RPMI8226 (cell line): ENCODE data around the gene KCND3.

Experiments used
- DNase-seq: peaks from one replicate; pipeline ENCODE4 v3.0.0-alpha.2; 2015

KCND3 gene

DNA sequence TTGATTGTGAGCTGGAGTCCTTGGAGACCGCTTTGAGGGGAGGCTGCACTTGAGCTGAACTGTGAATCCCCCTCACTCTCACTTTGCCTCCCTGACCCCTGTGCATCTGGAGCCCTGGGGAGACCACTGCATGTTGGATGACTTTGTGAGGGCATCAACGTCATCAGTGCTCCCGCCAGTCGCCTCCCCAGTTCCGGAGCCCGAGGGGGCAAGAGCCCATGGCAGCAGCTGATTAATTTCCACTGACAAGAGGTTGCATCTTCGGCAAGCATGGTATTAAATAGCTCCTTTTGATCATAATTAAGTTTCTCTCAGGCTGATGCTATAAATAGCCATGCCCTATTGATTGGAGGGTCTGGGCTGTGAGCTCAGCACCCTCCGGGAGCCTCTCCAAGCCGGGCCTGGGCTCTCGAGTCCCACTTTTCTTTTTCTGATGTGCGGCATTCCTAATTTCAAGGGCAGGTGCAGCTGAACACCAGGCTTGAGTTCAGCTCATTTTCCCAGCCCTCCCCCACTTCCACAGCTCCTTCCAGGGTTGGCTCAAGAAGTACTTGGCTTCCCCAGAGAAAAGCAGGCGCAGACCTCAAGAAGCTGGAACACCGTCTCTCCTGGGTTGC lies 33.2 kb downstream of the KCND3 start:
- DNase-seq = no peak

DNA sequence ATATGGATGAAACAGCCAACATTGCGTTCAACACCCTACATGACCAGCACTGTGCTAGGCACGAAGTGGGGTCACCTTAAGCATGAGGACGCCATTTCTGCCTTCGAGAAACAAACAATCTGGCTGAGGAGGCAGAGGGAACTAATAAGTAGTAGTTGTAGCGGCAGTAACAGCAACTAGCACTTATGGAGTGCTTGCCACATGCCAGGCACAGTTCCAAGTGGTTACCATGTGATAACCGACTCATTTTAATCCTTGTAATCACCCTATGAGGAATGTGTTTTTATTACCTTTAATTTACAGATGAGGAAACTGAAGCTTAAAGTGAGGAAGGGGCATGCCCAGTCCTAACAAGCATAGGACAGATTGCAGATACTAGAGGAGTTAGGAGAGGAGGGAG lies 33.7 kb downstream of the KCND3 start:
- no peak for DNase-seq

DNA sequence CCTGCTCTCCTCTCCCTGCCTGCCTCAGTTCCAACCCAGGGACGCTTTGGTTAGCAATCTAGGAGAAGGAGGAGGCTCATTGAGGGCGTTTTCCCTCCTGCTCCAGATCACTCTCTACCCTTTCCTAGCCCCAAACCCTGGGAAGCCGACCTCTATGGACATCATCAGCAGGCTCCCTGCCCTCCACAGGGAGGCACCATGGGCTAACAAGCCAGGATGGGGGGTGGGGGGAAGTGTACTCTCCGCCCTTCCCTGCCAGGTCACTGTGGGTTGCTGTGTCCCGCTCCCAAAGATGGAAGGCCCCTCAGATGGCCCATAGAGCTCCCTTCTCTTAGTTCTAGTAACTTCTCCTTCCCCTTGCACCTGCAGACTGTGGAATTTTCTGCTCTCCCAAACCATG lies 35.7 kb downstream of the KCND3 start:
- DNase-seq = no peak

DNA sequence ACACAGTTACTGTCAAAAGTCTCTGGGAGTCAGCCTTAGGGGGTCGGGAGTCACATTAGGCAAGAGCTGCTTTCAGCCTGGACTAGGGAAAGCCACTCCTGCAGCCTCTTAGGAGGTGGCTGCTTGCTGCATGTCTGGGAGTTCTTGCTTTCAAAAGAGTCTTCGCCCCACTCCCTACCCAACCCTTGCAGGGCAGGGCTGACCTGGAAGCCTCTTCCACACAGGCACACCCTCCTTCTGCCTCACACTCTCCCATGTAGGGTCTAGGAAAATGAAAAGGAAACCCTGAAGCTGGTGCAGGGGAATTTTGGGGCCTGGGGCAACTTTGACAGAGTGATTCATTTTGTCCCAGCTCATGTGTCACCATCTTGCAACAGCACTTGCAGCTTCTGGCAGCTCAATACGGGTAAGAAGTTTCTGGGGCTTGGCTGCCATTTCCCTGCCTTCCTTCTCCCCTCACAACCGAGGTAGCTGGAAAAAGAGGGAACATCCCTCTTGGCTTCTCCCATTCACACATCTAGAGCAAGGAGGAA lies 37.3 kb downstream of the KCND3 start:
- no peak for DNase-seq

DNA sequence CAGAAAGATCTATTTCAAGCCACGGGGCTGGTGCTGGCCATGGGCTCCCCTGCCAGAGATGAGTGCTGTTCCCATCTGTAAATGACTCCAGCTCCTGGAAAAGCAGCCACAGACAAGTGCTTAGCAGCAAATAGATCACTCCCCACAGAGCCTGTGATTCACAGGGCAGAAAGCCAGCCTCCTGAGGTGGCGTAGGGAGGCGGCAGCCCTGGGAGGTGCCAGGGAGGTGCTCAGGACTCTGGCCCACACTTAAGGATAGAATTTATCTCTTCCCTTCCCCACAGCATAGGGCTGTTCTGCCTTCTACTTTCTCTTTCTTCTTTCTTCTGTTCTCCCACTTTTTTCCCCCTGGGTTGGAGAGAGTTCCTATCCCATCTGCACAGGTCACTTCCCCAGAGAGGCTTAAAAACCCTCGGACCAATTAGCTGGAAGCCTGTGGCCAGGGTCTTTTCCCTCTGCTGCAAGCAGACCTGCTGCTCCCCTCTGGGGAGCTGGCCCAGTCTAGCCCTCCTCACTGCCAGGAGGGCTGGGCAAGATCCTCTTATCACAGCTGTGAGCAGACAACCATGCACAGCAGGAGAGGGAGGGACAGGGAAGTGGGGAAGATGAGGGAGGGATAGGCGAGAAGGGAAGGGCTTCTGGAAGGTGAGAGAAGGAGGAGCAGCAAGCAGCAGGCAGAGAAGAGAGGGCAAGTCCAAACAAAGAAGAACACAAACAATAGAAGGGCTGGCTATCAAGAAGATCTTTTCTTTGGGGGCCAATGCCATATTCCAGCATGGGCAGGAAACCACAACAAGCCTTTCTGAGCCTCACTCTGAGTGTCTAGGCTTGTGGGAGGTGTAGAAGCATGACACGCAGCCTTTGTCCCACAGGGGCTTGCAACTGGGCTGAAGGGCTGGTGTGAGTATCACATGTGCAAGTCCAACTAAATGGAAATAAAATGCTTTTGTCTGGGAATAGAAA lies 41.0 kb downstream of the KCND3 start:
- no peak for DNase-seq

DNA sequence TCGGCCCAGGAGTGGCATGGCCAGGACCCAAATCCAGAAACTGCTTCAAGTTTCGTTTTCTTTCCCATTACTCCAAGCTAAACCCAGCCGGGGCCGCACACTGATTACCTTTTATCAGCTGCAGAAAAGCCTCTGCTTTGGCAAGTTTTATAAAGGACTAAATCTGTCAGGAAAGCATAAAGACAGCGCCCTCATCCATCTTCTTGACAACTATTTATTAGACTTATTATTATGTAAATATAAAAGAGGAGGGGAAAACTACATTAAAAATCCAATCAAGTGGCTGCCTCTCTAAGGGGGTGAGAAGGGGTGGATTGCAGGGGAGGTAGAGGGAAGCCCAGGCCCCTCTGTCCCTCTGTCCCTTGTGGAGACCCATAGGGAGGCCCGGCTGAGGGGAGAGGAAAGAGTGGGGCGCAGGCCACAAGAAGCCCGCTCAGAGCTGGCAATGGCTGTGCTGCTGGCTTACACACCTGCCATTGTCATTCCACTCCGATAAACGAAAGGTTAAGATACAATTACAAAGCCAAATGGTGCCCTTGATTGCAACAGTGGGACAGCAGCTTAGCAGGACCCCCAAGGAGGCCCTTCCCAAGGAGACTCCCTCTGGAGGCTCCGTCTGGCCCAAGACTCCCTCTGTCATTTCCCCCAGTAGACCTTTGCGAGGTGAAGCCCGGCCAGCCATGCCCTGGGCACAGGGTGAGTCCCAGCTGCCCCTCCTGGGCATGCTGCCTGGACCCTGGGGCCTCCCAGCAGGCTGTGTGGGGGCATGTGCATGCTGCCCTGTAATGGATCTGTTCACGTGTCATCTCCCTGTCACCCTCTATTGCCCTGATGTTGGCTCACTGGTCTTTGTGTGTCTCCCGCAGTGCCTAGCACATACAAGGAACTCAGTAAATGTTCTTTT lies 45.4 kb downstream of the KCND3 start:
- no peak for DNase-seq

DNA sequence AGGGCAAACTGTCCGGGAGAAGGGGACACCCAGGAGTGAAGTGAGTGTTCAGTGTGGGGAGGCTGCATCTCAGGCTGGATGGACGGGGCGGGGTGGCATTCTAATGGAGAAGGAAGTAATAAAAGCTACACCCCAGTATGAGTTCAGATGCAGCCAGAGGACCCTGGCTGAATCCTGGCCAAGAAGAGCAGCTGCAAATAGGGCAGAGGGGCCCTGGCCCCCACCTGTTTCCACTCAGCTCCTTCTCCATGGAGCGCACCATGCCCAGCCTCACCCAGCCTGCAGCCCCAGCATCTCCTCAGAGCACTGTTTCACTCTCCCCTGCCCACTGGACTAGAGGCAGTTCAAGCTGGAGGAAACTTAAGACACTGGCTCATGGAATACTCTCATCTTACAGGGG lies 46.4 kb downstream of the KCND3 start:
- DNase-seq = no peak

DNA sequence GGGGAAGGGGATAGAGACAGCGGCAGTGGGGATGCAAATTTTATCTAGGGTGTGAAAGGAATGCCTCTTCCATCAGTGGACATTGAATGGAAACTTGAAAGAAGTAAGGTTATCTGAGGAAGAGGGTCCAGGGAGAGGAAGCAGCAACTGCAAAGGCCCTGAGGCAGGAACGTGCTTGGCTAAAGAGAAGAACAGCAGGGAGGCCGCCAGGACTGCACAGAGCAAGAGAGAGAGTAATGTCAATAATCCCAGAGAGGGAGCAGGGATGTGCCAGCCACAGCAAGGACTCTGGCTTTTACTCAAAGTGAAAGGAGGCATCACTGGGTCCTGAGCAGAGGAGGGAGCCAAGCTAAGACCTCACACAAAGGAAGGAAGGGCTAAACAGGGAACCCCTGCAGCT lies 50.9 kb downstream of the KCND3 start:
- DNase-seq = no peak

DNA sequence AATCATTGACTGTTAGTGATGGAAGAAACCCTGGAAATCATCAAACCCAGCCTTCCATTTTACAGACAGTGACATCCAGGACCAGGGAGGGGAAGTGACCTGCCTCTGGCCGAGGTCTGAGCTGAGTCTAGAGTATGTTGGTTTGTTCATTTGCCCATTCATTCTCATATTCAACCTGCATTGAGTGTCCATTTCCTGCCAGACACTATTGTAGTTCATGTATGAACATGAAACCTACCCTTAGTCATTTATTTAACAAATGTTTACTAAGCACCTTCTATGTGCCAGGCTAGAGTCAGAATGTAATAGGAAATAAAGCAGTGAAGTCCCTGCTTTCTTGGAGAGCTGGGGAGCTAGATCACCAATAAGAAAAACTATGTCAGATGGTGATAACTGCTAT lies 51.3 kb downstream of the KCND3 start:
- no peak for DNase-seq

DNA sequence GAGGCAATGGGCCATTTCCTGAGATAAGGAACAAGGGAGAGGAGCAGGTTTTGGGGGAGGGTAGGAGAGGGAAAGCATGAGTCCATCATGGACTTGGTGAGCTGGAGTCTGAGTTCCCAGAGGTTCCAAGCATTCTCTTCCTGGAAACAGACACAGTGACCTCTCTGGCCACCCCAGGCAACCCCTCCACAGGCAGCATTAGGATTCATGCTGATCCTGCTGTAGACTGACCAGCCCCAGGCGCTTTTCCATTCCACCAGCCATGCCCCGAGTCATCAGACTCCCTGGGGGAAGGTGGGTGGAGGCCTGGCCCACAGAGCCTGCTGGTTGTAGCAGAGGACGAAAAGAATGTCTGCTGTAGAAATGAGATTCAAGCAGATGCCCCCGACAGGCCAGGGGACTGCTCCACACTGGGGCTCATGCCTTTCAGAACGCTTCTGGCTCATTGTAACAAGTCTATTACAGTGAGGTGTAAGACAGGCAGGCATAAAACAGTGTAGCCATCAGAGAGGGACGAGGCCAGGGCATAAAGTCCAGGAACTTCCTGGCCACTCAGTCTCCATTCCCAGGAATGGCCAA lies 52.2 kb downstream of the KCND3 start:
- no peak for DNase-seq

DNA sequence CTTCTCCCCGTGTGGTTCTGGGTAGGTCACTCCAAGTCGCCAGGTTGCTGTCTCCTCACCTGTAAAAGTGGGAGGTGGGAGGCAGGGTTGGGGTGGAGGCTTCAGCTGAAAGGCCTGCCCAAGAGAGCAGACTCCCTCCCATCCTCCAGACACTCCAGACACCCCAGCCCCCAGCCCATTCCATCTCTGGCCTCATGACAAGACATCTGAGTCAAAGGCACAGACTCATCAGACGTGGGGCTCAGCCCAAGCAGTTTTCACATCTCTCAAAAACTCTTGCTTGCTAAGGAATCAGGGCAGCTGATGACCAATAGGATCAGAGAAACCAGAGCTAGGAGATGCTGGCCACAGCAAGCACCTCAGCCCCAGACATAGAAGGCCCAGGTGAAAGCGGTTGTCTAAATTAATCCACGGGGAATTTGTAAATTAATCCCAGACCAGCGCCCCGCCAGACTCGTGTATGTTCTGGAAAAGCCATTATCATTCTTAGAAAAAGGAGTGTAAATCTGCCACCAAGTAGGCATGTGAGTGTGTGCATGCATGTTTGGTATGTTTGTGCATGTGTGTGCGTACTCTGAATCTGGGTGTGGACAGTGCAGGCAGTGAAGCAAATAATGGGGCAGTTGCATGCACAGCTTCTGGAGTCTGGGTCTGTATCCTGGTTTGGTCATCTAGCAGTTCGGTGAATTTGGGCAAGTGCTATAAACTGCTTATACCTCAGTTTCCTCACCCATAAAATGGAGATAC lies 55.2 kb downstream of the KCND3 start:
- DNase-seq = no peak

DNA sequence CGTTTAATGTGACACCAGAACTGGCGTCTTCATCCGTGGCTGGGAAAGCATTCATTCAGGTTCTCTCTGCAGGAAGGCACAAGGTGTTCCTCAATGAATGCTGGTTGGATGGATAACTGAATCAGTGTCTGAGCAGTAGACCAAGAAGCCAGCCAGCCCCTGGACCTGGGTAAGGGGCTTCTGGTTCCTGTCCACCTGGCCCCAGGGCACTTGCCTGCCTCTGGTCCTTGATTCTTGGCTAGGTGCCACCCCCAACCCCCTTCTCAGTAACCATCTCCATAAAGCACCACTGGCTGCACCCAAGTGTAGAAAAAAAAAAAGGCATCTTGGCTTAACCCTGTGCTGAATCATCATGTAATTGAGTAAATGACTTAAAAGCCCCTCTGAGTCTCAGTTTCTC lies 59.1 kb downstream of the KCND3 start:
- no peak for DNase-seq

DNA sequence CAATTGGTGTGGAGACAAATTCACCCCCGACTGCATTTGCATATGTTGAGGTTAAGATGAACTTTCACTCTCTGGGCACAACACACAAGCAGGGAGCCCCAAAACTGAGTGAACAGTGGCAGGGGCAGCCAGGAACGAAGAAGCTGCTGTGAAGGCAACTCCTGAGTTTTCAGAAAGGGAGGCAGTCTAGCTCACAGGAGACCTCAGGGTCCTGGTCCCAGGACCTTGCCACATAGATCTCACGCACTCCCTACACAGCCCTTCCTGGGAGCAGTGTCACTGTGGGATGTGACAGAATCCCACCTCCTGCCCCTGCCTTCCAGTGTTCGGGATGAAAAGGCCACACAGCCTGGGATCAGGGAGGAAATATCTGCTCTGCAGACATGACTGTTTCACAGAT lies 60.9 kb downstream of the KCND3 start:
- DNase-seq = no peak

DNA sequence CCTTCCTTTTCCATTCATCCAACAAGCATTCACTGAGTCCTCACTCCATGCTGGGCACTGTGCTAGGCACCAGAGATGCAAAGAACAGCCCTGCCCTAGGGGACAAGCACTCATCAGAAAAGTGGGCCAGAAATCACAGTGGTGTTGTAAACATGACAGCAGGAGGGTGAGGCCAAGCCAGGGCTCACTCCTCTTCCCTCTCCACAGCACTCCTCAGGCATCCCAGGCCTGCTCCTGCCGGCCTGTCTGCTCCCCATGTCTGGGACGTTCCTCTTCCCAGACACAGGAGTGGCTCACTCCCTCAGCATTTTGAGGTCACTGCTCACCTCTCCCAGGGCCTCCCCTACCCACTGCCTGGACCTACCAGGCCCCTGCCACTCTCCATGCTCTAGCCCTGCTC lies 61.8 kb downstream of the KCND3 start:
- DNase-seq = no peak

DNA sequence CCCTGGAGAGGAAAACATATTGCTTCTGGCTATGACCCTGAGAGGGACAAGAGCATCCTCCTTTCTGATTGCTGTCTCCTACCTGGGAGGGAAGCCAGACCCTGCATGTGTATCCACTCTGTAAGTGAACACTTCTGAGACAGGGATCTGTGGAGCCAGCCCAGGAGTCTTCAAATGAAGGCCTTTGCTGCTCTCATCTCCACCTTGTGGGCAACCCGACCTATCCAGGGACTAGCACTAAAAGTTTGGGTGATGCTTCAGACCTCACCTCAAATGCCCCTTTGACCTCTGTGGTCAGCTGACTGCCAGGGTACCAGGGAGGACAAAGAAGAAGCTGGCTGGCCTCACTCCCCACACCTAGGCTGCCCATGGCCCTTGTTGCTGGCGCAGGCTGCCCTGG lies 64.7 kb downstream of the KCND3 start:
- DNase-seq = no peak

DNA sequence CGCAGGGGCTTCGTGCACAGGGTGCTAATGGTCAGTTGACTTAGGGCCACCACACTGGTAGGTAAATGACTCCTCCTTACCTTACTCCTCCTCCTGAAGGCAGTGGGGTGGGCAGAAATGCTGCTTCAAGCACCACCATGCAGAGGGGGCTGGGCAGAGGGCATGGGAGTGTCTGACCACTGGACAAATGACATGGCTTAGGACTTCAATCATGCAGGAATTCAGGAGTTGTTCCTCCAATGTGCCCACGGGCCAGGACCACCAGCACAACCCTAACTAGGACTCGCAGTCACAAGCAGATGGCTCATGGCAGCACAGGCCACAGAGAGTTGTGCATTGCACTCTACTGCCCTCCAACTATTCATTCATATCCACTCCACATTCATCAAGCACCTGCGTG lies 65.7 kb downstream of the KCND3 start:
- no peak for DNase-seq

DNA sequence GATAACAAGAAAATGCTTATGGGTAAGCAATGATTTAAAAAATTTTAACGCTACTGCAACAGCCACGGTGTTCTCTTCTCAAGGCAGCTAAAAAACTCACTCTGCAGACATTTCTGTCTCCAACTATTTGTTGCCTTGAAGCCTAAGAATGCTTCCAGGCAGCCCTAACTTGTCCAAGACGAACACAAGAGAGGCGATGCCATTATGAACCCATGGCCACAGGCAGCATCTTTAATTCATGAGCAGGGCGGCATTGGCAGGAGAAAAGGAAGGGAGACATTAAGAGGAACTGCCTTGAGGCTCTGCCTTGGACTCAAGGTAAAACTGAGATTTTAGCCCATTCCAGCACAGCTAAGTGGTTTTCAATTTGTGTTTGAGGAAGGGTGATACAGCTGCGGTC lies 67.5 kb downstream of the KCND3 start:
- DNase-seq = no peak

DNA sequence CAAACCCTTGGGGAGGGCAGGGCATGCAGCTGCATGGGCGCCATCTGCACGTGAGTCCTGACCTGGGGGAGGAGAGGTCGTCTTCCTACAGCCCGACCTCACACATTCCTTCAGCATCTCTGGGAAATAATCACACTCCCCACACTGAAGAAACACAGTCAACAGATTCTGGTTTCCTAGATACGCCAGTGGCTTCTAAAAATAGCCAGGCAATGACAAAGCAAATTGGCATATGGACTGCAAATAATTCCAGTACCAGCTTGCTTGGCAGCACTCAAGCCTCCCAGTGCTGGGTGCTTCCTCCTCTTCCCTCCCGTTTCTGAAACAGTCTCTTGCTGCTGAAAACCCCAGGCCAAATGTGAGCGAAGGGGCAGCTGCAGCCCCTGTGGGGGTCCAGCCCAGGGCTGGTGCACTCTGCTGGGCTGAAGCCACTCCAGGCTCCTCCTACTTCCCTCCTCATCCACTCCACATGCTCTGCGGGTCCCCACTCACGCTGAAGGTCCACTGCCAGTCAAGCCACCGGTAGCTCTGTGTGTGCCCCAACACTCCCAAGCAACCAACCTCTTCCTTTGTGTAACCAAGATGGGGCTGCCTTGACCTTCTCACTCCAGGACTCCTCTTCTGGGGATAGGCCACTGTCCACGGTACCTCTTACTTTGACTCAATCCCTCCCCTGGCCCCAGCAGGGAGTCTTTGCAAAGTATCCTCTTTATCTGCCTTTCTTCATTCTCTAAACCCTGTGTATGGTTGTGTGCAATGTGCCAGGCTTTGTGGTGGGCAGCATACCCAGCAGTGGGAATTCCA lies 69.0 kb downstream of the KCND3 start:
- DNase-seq = no peak

DNA sequence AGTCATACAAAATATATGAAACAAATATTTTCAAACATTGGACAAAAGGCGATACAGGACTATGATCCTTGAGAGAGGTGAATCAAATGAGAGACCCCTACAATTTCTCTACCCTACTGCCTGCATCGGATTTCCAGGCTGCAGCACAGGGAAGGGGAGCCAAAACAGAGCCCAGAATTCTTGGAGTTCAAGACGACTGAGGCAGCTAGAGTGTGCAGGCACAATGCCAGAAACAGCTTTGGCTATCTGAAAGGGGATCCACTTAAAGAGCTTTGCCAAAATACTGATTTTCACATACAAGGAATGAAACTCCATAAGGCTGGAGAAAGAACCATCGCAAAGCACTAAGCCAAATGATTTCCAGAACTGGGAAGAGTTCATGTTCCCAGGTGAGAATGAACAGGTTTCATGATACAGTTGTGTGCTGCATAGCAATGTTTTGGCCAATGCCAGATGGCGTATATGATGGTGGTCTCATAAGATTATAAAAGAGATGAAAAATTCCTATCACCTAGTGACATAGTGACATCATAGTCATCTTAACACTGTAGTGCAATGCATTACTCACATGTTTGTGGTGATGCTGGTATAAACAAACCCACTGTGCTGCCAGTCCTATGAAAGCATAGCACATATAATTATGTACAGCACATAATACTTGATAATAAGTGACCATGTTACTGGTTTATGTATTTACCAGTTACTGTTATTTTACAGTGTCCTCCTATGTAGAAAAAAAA lies 77.5 kb downstream of the KCND3 start:
- DNase-seq = no peak

DNA sequence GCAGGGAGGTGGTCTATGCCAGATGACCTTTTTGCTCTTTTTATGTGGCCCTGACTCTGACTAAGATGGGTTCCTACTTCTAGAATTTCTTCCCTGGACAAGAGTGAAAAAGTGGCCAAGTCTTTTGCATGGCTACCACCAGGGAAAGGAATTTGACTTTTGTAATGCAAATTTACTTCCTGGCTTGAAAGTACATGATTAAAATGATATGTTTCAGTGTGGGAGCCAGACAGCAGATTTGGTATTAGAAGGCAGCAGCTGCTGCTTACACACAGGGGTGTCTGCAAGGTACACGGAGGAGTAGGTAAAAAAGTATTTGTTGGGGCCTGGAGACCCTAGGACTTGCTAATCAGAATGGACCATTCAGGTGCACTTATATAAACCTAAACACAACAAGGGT lies 78.4 kb downstream of the KCND3 start:
- DNase-seq = no peak

DNA sequence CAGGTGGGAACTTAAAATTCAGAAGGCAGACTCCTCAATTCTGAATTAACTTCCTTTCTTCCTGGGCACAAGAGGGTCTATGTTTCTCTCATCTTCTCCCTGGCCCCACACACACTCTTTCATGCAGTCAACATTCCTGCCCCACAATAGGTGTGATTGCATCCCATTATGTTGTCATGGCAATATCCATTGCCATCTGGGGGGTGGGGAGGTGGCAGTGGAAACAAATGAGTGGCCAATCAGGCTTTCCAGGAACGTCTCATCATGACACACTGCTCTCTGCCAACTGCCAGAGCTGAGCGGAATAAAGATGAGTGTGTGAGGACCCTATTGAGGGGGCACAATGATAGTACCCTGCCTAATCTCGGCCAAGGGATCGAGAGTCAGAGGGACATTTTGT lies 80.4 kb downstream of the KCND3 start:
- no peak for DNase-seq
